Non-pigmented ciliary epithelial cell (primary cell): ENCODE results near the gene RIPPLY2.
"Not testable (repeated sequence)": the region's sequence is repeated elsewhere in the genome, so short reads cannot be mapped to it uniquely, and the experiment has no call there.

ENCODE experiments used
- DNase-seq: peaks from one replicate; pipeline ENCODE4 v3.0.0-alpha.2; 2010; ENCODE audit warnings: low read depth

RIPPLY2 gene

GRCh38 chr6:83860359-83860755 lies 7.2 kb downstream of the RIPPLY2 start:
- no peak for DNase-seq

GRCh38 chr6:83860782-83861495 lies 7.8 kb downstream of the RIPPLY2 start:
- DNase-seq, result no peak

GRCh38 chr6:83862776-83863471 lies 9.8 kb downstream of the RIPPLY2 start:
- DNase-seq, result no peak

GRCh38 chr6:83867043-83867442 lies 13.9 kb downstream of the RIPPLY2 start:
- DNase-seq, result no peak

GRCh38 chr6:83867527-83868161 lies 14.5 kb downstream of the RIPPLY2 start:
- DNase-seq, result peak; percentile 91

GRCh38 chr6:83868639-83869038 lies 15.5 kb downstream of the RIPPLY2 start:
- peak; percentile 68 for DNase-seq

GRCh38 chr6:83870649-83871048 lies 17.5 kb downstream of the RIPPLY2 start:
- no peak for DNase-seq

GRCh38 chr6:83872386-83873118 lies 19.4 kb downstream of the RIPPLY2 start:
- DNase-seq, result no peak

- DNase-seq, result no peak
Observed at GRCh38 chr6:83873869-83874268, 20.7 kb downstream of the RIPPLY2 start.

- DNase-seq, result no peak
Observed at GRCh38 chr6:83875843-83876242, 22.7 kb downstream of the RIPPLY2 start.

- DNase-seq, result no peak
Observed at GRCh38 chr6:83878902-83879644, 25.9 kb downstream of the RIPPLY2 start.

GRCh38 chr6:83879746-83880145 lies 26.6 kb downstream of the RIPPLY2 start:
- no peak for DNase-seq

- no peak for DNase-seq
Observed at GRCh38 chr6:83883240-83883639, 30.1 kb downstream of the RIPPLY2 start.

GRCh38 chr6:83884523-83884922 lies 31.4 kb downstream of the RIPPLY2 start:
- DNase-seq, result no peak

- no peak for DNase-seq
Observed at GRCh38 chr6:83885984-83886383, 32.8 kb downstream of the RIPPLY2 start.

GRCh38 chr6:83889621-83890020 lies 36.5 kb downstream of the RIPPLY2 start:
- DNase-seq, result no peak

- DNase-seq, result no peak
Observed at GRCh38 chr6:83890520-83890919, 37.4 kb downstream of the RIPPLY2 start.

GRCh38 chr6:83891586-83891985 lies 38.4 kb downstream of the RIPPLY2 start:
- no peak for DNase-seq

- DNase-seq, result no peak
Observed at GRCh38 chr6:83893024-83893423, 39.9 kb downstream of the RIPPLY2 start.

- DNase-seq, result not testable (repeated sequence)
Observed at GRCh38 chr6:83897094-83897493, 43.9 kb downstream of the RIPPLY2 start.

GRCh38 chr6:83901624-83902023 lies 48.5 kb downstream of the RIPPLY2 start:
- no peak for DNase-seq

GRCh38 chr6:83904395-83904794 lies 51.2 kb downstream of the RIPPLY2 start:
- DNase-seq, result no peak
